ENCODE results near the gene LRRFIP1.
"Not testable (repeated sequence)": the region's sequence is repeated elsewhere in the genome, so short reads cannot be mapped to it uniquely, and the experiment has no call there.

LRRFIP1 gene

GRCh38 chr2:237758185-237758584 lies 130.8 kb downstream of the LRRFIP1 start:
- peaks cover 83% of the 10 kb centered on the region for H3K36me3 ChIP-seq (ENCODE audit: control insufficient read depth, low read length)

GRCh38 chr2:237759176-237759575 lies 131.8 kb downstream of the LRRFIP1 start:
- H3K4me1 ChIP-seq (ENCODE audit: control insufficient read depth, low read length), result no peaks in the 10 kb centered on the region
- no peaks in the 10 kb centered on the region for H3F3A ChIP-seq (ENCODE audit: control insufficient read depth, insufficient read depth)
- H3K36me3 ChIP-seq (ENCODE audit: control insufficient read depth, low read length), result peaks cover 74% of the 10 kb centered on the region
- H3K27ac ChIP-seq (ENCODE audit: low read depth, low read length), result no peak overlapping the region
- no peaks in the 10 kb centered on the region for H3K79me2 ChIP-seq (ENCODE audit: control insufficient read depth, low read length)
- TF ChIP-seq CTCF (IDR thresholded peaks at IDR 0.05; ENCODE audit: low read depth, low read length, poor library complexity, severe bottlenecking) (no peak), EZH2phosphoT487 (IDR thresholded peaks at IDR 0.05; ENCODE audit: borderline replicate concordance, low read length) (no peak)
- H3K27me3 ChIP-seq (ENCODE audit: control insufficient read depth, low read length), result no peaks in the 10 kb centered on the region
- H3K4me2 ChIP-seq (ENCODE audit: low read length), result no peak overlapping the region
- H3K9me2 ChIP-seq (replicated peaks; ENCODE audit: control insufficient read depth, low read length), result no peaks in the 10 kb centered on the region
- H3K9me3 ChIP-seq (ENCODE audit: control insufficient read depth, insufficient read depth, low read length), result no peaks in the 10 kb centered on the region
- no peak overlapping the region for H3K4me3 ChIP-seq (ENCODE audit: low read length)
- no peaks in the 10 kb centered on the region for H4K20me1 ChIP-seq (ENCODE audit: control insufficient read depth, insufficient read depth, low read depth, low read length)

More at GRCh38 chr2:237758185-237758584, 130.8 kb downstream of the LRRFIP1 start:
- Histone ChIP-seq H3K27ac (ENCODE audit: low read depth, low read length) (no peak overlapping the region), H3K9me2 (replicated peaks; ENCODE audit: control insufficient read depth, low read length) (no peaks in the 10 kb centered on the region), H3K9me3 (ENCODE audit: control insufficient read depth, insufficient read depth, low read length) (no peaks in the 10 kb centered on the region), H3K79me2 (ENCODE audit: control insufficient read depth, low read length) (no peaks in the 10 kb centered on the region), H3K4me2 (ENCODE audit: low read length) (no peak overlapping the region), H3K4me3 (ENCODE audit: low read length) (no peak overlapping the region), H3K4me1 (ENCODE audit: control insufficient read depth, low read length) (no peaks in the 10 kb centered on the region), H4K20me1 (ENCODE audit: control insufficient read depth, insufficient read depth, low read depth, low read length) (no peaks in the 10 kb centered on the region), H3F3A (ENCODE audit: control insufficient read depth, insufficient read depth) (no peaks in the 10 kb centered on the region), H3K27me3 (ENCODE audit: control insufficient read depth, low read length) (no peaks in the 10 kb centered on the region)
- no peak for TF ChIP-seq CTCF (IDR thresholded peaks at IDR 0.05; ENCODE audit: low read depth, low read length, poor library complexity, severe bottlenecking)
- no peak for TF ChIP-seq EZH2phosphoT487 (IDR thresholded peaks at IDR 0.05; ENCODE audit: borderline replicate concordance, low read length)

- TF ChIP-seq CTCF (IDR thresholded peaks at IDR 0.05; ENCODE audit: low read depth, low read length, poor library complexity, severe bottlenecking) (no peak), EZH2phosphoT487 (IDR thresholded peaks at IDR 0.05; ENCODE audit: borderline replicate concordance, low read length) (no peak)
- Histone ChIP-seq H3K4me3 (ENCODE audit: low read length) (no peak overlapping the region), H3K9me2 (replicated peaks; ENCODE audit: control insufficient read depth, low read length) (no peaks in the 10 kb centered on the region), H3K27me3 (ENCODE audit: control insufficient read depth, low read length) (no peaks in the 10 kb centered on the region), H3K9me3 (ENCODE audit: control insufficient read depth, insufficient read depth, low read length) (no peaks in the 10 kb centered on the region), H4K20me1 (ENCODE audit: control insufficient read depth, insufficient read depth, low read depth, low read length) (no peaks in the 10 kb centered on the region), H3K27ac (ENCODE audit: low read depth, low read length) (no peak overlapping the region), H3K36me3 (ENCODE audit: control insufficient read depth, low read length) (peaks cover 62% of the 10 kb centered on the region), H3F3A (ENCODE audit: control insufficient read depth, insufficient read depth) (no peaks in the 10 kb centered on the region), H3K4me2 (ENCODE audit: low read length) (no peak overlapping the region), H3K4me1 (ENCODE audit: control insufficient read depth, low read length) (no peaks in the 10 kb centered on the region), H3K79me2 (ENCODE audit: control insufficient read depth, low read length) (no peaks in the 10 kb centered on the region)
Observed at GRCh38 chr2:237760506-237761502, 133.4 kb downstream of the LRRFIP1 start.

GRCh38 chr2:237762291-237763182 lies 135.2 kb downstream of the LRRFIP1 start:
- not testable (repeated sequence) for H3K4me1 ChIP-seq (ENCODE audit: control insufficient read depth, low read length); H3K79me2 ChIP-seq (ENCODE audit: control insufficient read depth, low read length); H3K4me3 ChIP-seq (ENCODE audit: low read length); H3F3A ChIP-seq (ENCODE audit: control insufficient read depth, insufficient read depth); H3K4me2 ChIP-seq (ENCODE audit: low read length); H4K20me1 ChIP-seq (ENCODE audit: control insufficient read depth, insufficient read depth, low read depth, low read length); H3K9me3 ChIP-seq (ENCODE audit: control insufficient read depth, insufficient read depth, low read length); H3K9me2 ChIP-seq (replicated peaks; ENCODE audit: control insufficient read depth, low read length); H3K27ac ChIP-seq (ENCODE audit: low read depth, low read length); H3K27me3 ChIP-seq (ENCODE audit: control insufficient read depth, low read length)
- peaks cover 52% of the 10 kb centered on the region for H3K36me3 ChIP-seq (ENCODE audit: control insufficient read depth, low read length)
